Fibroblast of lung (primary cell): ENCODE data around the gene ARAP3. TPM values are rescaled to one million over a fixed set of nuclear protein-coding genes. Genes with fewer than 3 reads are reported as not detected.
A peak's percentile ranks its signal among the peaks of the same experiment; 100 is the strongest.

ENCODE experiments used
- DNase-seq, 2 donors: peaks; one replicate each; pipeline versions ENCODE4 v3.0.0 to v3.0.0-alpha.2; 2010; ENCODE audit warnings: low read depth in 2 of 2
- H2AFZ ChIP-seq: 2 replicates; pipeline ENCODE4 v1.5.1; 2012; ENCODE audit warnings: low read length, control low read depth, inconsistent platforms
- H3K27ac ChIP-seq: 2 replicates; pipeline ENCODE4 v1.5.1; 2011; ENCODE audit warnings: low read length, control low read depth; ENCODE audit not compliant: insufficient read depth
- H3K27me3 ChIP-seq: 2 replicates; pipeline ENCODE4 v1.5.1; 2011; ENCODE audit warnings: mild to moderate bottlenecking, low read length; ENCODE audit not compliant: control insufficient read depth, insufficient read depth
- H3K36me3 ChIP-seq: 2 replicates; pipeline ENCODE4 v1.5.1; 2011; ENCODE audit warnings: low read length; ENCODE audit not compliant: control insufficient read depth, insufficient read depth
- H3K4me1 ChIP-seq: 2 replicates; pipeline ENCODE4 v1.5.1; 2011; ENCODE audit warnings: low read length; ENCODE audit not compliant: control insufficient read depth, insufficient read depth; ENCODE audit errors: extremely low read depth
- H3K4me2 ChIP-seq: 2 replicates; pipeline ENCODE4 v1.5.1; 2011; ENCODE audit warnings: low read length, control low read depth; ENCODE audit not compliant: insufficient read depth; ENCODE audit errors: extremely low read depth
- H3K4me3 ChIP-seq, 4 experiments: fragments of 200-600 bp in 1 of 4; sonication (generic) in 1 of 4; replicated peaks in 1 of 4; 2 replicates each; pipeline ENCODE4 v1.5.1; 2011 to 2016; ENCODE audit warnings: low read length in 4 of 4, low read depth in 3 of 4, mild to moderate bottlenecking in 3 of 4, control low read depth in 2 of 4, inconsistent platforms in 1 of 4, mixed read lengths in 1 of 4; ENCODE audit not compliant: insufficient read depth in 1 of 4; ENCODE audit errors: control extremely low read depth in 1 of 4
- H3K79me2 ChIP-seq: 2 replicates; pipeline ENCODE4 v1.5.1; 2012; ENCODE audit warnings: mild to moderate bottlenecking, low read length, inconsistent platforms; ENCODE audit not compliant: control insufficient read depth, insufficient read depth
- H3K9ac ChIP-seq: 2 replicates; pipeline ENCODE4 v1.5.1; 2011; ENCODE audit warnings: mild to moderate bottlenecking, low read length, control low read depth; ENCODE audit not compliant: insufficient read depth
- H3K9me3 ChIP-seq: 2 replicates; pipeline ENCODE4 v1.5.1; 2012; ENCODE audit warnings: low read depth, low read length; ENCODE audit not compliant: control insufficient read depth, insufficient read depth
- H4K20me1 ChIP-seq: 2 replicates; pipeline ENCODE4 v1.5.1; 2011; ENCODE audit warnings: low read length; ENCODE audit not compliant: control insufficient read depth, insufficient read depth; ENCODE audit errors: extremely low read depth
- CTCF ChIP-seq, 2 donors: IDR thresholded peaks in 1 of 2; conservative IDR thresholded peaks in 1 of 2; 1 replicate in 1 of 2; 2 replicates in 1 of 2; pipeline ENCODE4 v1.5.1; 2011 to 2012; ENCODE audit warnings: low read length in 2 of 2, control low read depth in 1 of 2, inconsistent platforms in 1 of 2, low read depth in 1 of 2, mild to moderate bottlenecking in 1 of 2
- EZH2 ChIP-seq: IDR thresholded peaks from 2 replicates; pipeline ENCODE4 v1.5.1; 2012; ENCODE audit warnings: low read length, control low read depth, mild to moderate bottlenecking; ENCODE audit errors: missing control alignments
- polyA plus RNA-seq, 2 donors: library from polyadenylated mRNA; depleted of rRNA in 1 of 2; stranded (reverse) in 1 of 2; unstranded in 1 of 2; fragments of >200 nt; gene quantifications; 2 replicates each; pipeline ENCODE4 v1.2.1, GENCODE V29; 2011 to 2012; ENCODE audit warnings: missing spikeins in 1 of 2
- total RNA-seq: library from RNA; depleted of rRNA; stranded (reverse); fragments of >200 nt; gene quantifications from 2 replicates; pipeline ENCODE4 v1.2.1, GENCODE V29; 2014

ARAP3 gene
- total and polyA plus RNA-seq, 2 donors (not counting 1 experiment from before 2014, with no cell fraction given) = 2.9 to 3.8 TPM

- Histone ChIP-seq H3K36me3 (peaks cover 12% of the 10 kb centered on the region), H3K27me3 (no peaks in the 10 kb centered on the region), H2AFZ (no peak overlapping the region), H3K4me1 (no peaks in the 10 kb centered on the region), H3K27ac (no peak overlapping the region), H3K9me3 (no peaks in the 10 kb centered on the region), H3K4me2 (no peak overlapping the region), H4K20me1 (no peaks in the 10 kb centered on the region), H3K4me3 (no peak overlapping the region), H3K9ac (no peak overlapping the region), H3K79me2 (no peaks in the 10 kb centered on the region)
- no peak for TF ChIP-seq CTCF (conservative IDR thresholded peaks at IDR 0.05 in 1 of 2, IDR thresholded peaks at IDR 0.05 in 1 of 2; ENCODE audit: low read depth in 1 of 2, low read length in 2 of 2)
- no peak for TF ChIP-seq EZH2
- DNase-seq = no peak
Measured at GRCh38 chr5:141623611-141624010, 58.4 kb downstream of the ARAP3 start.

DNA sequence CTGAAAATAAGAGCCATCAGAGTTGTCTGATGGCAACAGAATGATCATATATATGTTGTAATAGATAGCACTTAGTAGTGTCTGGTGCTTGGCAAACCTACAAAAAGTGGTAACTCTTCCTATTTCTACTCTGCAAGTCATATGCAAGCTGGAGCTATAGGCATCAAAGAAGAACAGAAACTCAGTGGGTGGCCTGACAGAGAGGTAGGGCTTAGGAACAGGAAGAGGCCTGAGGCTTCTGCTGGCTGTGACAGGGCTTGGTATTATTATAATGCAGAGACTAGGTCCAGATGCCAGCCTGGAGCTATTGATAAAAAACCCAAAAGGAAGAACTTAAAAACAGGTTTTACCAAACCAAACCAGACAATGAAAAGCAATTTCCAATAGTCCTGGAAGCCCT, 58.8 kb downstream of the ARAP3 start:
- H2AFZ ChIP-seq = no peak overlapping the region
- H3K27ac ChIP-seq = no peak overlapping the region
- no peak overlapping the region for H3K4me2 ChIP-seq
- no peaks in the 10 kb centered on the region for H4K20me1 ChIP-seq
- peaks cover 4% of the 10 kb centered on the region for H3K79me2 ChIP-seq
- no peak overlapping the region for H3K4me3 ChIP-seq
- peaks cover 12% of the 10 kb centered on the region for H3K36me3 ChIP-seq
- no peak for DNase-seq
- TF ChIP-seq CTCF (conservative IDR thresholded peaks at IDR 0.05 in 1 of 2, IDR thresholded peaks at IDR 0.05 in 1 of 2; ENCODE audit: low read depth in 1 of 2, low read length in 2 of 2) = no peak
- TF ChIP-seq EZH2 = no peak
- H3K27me3 ChIP-seq = no peaks in the 10 kb centered on the region
- H3K4me1 ChIP-seq = no peaks in the 10 kb centered on the region
- H3K9ac ChIP-seq = no peak overlapping the region
- no peaks in the 10 kb centered on the region for H3K9me3 ChIP-seq

DNA sequence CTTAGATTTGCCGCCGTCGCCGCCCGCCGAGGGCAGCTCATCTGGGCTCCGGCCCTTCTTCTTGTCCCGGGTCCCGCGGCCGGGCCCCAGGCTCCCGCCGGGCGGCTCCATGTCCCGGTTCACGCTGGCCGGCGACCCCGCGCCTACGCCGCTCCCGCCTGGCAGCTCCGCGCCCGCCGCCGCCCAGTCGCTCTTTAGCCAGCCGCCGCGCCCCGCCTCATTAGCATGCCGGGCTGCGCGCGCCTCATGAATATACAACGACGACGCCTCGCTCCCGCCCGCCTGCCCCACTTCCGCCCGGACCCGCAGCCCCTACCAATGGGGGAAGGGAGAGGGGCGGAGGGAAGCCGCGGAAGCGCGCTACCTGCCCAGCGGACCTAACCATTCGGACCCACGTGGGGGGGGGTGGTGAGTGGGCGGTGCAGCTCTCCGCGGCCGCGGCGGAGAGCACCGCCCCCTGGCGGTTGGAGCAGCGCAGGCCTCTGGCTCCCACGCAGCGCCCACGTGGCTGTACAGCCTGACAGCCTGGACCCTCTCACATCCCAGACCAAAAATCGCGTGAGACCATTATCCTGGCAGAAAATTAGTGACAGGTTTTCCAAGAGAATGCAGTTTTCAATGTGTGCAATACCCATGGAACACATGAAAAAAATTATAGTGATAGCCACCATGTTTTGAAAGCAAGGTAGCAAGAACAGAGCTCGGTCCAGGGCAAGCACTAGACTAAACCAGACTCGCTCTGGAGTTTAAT, 63.1 kb downstream of the ARAP3 start, which contains the start of gene DIAPH1:
Gene DIAPH1, minus strand, starts transcription at position 197 of the 751 bp plus-strand sequence. Its CDS starts 86 bp downstream, at position 111.
- H3K36me3 ChIP-seq = peaks cover 4% of the 10 kb centered on the region
- peaks cover 40% of the 10 kb centered on the region for H3K79me2 ChIP-seq
- no peak for TF ChIP-seq EZH2
- peak; percentile 89 to 95 for TF ChIP-seq CTCF (conservative IDR thresholded peaks at IDR 0.05 in 1 of 2, IDR thresholded peaks at IDR 0.05 in 1 of 2; ENCODE audit: low read depth in 1 of 2, low read length in 2 of 2)
- H4K20me1 ChIP-seq = no peaks in the 10 kb centered on the region
- no peaks in the 10 kb centered on the region for H3K4me1 ChIP-seq
- H3K27me3 ChIP-seq = no peaks in the 10 kb centered on the region
- H3K27ac ChIP-seq = peak within 1 kb of the TSS; percentile 81
- H3K9me3 ChIP-seq = no peaks in the 10 kb centered on the region
- peak within 1 kb of the TSS; percentile 47 for H2AFZ ChIP-seq
- H3K4me3 ChIP-seq = peak within 1 kb of the TSS; percentile 79 to 82 (median 80)
- peak; percentile 96 for DNase-seq
- peak within 1 kb of the TSS; percentile 88 for H3K9ac ChIP-seq
- H3K4me2 ChIP-seq = peak within 1 kb of the TSS; percentile 71
